Transverse colon (tissue), 3 donors: ENCODE results near the gene ZNF804B.

Experiments
- EP300 ChIP-seq: sonication (generic); formaldehyde crosslinking; IDR thresholded peaks from one replicate; pipeline ENCODE4 v1.6.1; 2017; ENCODE audit warnings: antibody characterized with exemption, low read depth
- POLR2A ChIP-seq: fragments of 450-650 bp; IDR thresholded peaks from one replicate; pipeline ENCODE4 v1.6.1; 2016; ENCODE audit warnings: antibody characterized with exemption, mild to moderate bottlenecking, moderate library complexity
- TF ChIP-seq, protein P1 (sequence below), 5 experiments: fragments of 200-600 bp in 3 of 5; fragments of 450-650 bp in 2 of 5; sonication (generic) in 3 of 5; IDR thresholded peaks; 1 replicate in 2 of 5; 2 replicates in 3 of 5; pipeline ENCODE4 v1.5.1; 2016 to 2017; ENCODE audit warnings: antibody characterized with exemption in 5 of 5, inconsistent platforms in 3 of 5, mild to moderate bottlenecking in 2 of 5, moderate library complexity in 1 of 5

DNA sequence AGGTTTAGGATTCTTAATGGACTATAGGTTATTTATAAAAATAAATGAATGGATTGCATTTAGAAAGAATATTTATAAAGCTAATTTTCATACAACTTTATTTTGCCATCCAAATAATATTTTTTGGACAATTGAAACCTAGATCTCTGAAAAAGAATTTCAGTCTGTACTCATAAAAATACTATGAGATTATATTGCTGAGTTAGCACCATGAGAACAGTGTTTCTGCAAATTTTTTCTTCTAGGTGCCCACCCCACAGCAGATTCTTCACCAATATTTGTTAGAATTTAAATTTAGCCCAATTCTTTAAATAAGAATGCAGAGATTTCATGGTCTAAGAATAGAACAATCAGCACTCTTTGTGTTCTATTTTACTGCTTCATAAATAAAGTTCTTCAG lies 121.6 kb downstream of the ZNF804B start:
- TF ChIP-seq EP300 (no peak), POLR2A (no peak)
- TF ChIP-seq, protein P1, sequence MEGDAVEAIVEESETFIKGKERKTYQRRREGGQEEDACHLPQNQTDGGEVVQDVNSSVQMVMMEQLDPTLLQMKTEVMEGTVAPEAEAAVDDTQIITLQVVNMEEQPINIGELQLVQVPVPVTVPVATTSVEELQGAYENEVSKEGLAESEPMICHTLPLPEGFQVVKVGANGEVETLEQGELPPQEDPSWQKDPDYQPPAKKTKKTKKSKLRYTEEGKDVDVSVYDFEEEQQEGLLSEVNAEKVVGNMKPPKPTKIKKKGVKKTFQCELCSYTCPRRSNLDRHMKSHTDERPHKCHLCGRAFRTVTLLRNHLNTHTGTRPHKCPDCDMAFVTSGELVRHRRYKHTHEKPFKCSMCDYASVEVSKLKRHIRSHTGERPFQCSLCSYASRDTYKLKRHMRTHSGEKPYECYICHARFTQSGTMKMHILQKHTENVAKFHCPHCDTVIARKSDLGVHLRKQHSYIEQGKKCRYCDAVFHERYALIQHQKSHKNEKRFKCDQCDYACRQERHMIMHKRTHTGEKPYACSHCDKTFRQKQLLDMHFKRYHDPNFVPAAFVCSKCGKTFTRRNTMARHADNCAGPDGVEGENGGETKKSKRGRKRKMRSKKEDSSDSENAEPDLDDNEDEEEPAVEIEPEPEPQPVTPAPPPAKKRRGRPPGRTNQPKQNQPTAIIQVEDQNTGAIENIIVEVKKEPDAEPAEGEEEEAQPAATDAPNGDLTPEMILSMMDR (IDR thresholded peaks at IDR 0.05) = no peak
